Ovary (tissue), 9 donors: Measurements from ENCODE around the gene NFASC. TPM values are rescaled to one million over a fixed set of nuclear protein-coding genes. Genes with fewer than 3 reads are reported as not detected.

ENCODE experiments used
- DNase-seq, 5 donors: peaks; one replicate each; pipeline ENCODE4 v3.0.0-alpha.2; 2019 to 2020
- H3K27ac ChIP-seq, 2 donors: fragments of 200-600 bp; one replicate each; pipeline versions ENCODE4 v1.5.1 to v1.8.0; 2019 to 2022
- H3K27me3 ChIP-seq: fragments of 200-600 bp; one replicate; pipeline ENCODE4 v1.8.0; 2022
- H3K36me3 ChIP-seq: fragments of 200-600 bp; sonication (generic); one replicate; pipeline ENCODE4 v1.5.1; 2019
- H3K4me1 ChIP-seq: one replicate; pipeline ENCODE4 v1.8.1; 2013; ENCODE audit warnings: mild to moderate bottlenecking, moderate library complexity; ENCODE audit not compliant: insufficient read depth
- H3K4me3 ChIP-seq: fragments of 200-600 bp; sonication (generic); one replicate; pipeline ENCODE4 v1.5.1; 2017
- H3K9me3 ChIP-seq, 2 donors: fragments of 200-600 bp in 1 of 2; sonication (generic) in 1 of 2; one replicate each; pipeline versions ENCODE4 v1.5.1 to v1.8.1; 2013 to 2019; ENCODE audit warnings: mild to moderate bottlenecking in 1 of 2, moderate library complexity in 1 of 2
- EP300 ChIP-seq: sonication (generic); formaldehyde crosslinking; IDR thresholded peaks from one replicate; pipeline ENCODE4 v1.6.1; 2017; ENCODE audit warnings: antibody characterized with exemption
- POLR2A ChIP-seq: fragments of 450-650 bp; IDR thresholded peaks from one replicate; pipeline ENCODE4 v1.6.1; 2017; ENCODE audit warnings: antibody characterized with exemption, mild to moderate bottlenecking, moderate library complexity
- WGBS, 3 donors: extraction: QIAGEN DNeasy Blood & Tissue Kit in 1 of 3; methylation state at CpG; one replicate each; pipeline versions ENCODE4 v1.1.5 to v1.1.7; 2013 to 2017; 5-methylcytosine and 5-hydroxymethylcytosine counted together
- intact Hi-C, 4 donors: fragments of 100-400 bp; cut with DNase I; formaldehyde crosslinking; loops; one replicate each; pipeline versions ENCODE4 v1.11.0 to v1.15.1; 2022 to 2023
- polyA plus RNA-seq, 2 donors: library from polyadenylated mRNA; stranded (reverse); fragments of 200-250 nt in 1 of 2; fragments of 350-450 nt in 1 of 2; fragmentation: Illumina TruSeq in 1 of 2; extraction: RNeasy Lipid Tissue Mini Kit (QIAGEN cat#74804) in 1 of 2; gene quantifications; one replicate each; pipeline ENCODE4 v1.2.3, GENCODE V29; 2013 to 2014
- total RNA-seq, 7 donors: library from RNA; depleted of rRNA in 2 of 7; stranded (reverse); fragments of >200 nt in 2 of 7; fragmentation: NEBNext Ultra II Directional in 3 of 7; extraction: Animal tissue kit (Norgen Biotek cat#: 25700) in 3 of 7; gene quantifications; one replicate each; pipeline versions ENCODE4 v1.1.0 to v1.2.4, GENCODE V29; 2016 to 2023
- TF ChIP-seq, protein P1 (sequence below), 3 donors: fragments of 450-650 bp in 2 of 3; fragments of 200-600 bp in 1 of 3; IDR thresholded peaks; one replicate each; pipeline versions ENCODE4 v1.5.1 to v1.8.0; 2016 to 2022; ENCODE audit warnings: antibody characterized with exemption in 3 of 3, mild to moderate bottlenecking in 1 of 3
- donor health status: DM: no; HTN: no; CAD: no; lungs with moderate emphysema.
- donor health status: DM: no; HTN: no; CAD: no.
- donor health status: Bipolar disorder and iron deficiency.
- donor health status: DM: yes; HTN: yes; CAD: no.
- donor health status: DM: no; HTN: no; CAD: no.
- donor health status: DM: yes; HTN: yes; CAD: no.

The NFASC gene
- total and polyA plus RNA-seq, 9 donors, result 9.3 to 73.2 (median 20.9) TPM

GRCh38 chr1:205046870-205047269, 176.2 kb downstream of the NFASC start:
- Histone ChIP-seq H3K27me3 (no peaks in the 10 kb centered on the region), H3K9me3 (no peaks in the 10 kb centered on the region), H3K4me3 (no peak overlapping the region), H3K27ac (no peak overlapping the region), H3K4me1 (no peaks in the 10 kb centered on the region), H3K36me3 (no peaks in the 10 kb centered on the region)
- intact Hi-C loops, result no loop called here
- DNase-seq, result no peak
- 45 to 58% (median 58%) methylated on average over 3 to 4 of the region's 4 CpGs for WGBS, 3 donors
- TF ChIP-seq POLR2A (no peak), EP300 (no peak)
- TF ChIP-seq, protein P1, sequence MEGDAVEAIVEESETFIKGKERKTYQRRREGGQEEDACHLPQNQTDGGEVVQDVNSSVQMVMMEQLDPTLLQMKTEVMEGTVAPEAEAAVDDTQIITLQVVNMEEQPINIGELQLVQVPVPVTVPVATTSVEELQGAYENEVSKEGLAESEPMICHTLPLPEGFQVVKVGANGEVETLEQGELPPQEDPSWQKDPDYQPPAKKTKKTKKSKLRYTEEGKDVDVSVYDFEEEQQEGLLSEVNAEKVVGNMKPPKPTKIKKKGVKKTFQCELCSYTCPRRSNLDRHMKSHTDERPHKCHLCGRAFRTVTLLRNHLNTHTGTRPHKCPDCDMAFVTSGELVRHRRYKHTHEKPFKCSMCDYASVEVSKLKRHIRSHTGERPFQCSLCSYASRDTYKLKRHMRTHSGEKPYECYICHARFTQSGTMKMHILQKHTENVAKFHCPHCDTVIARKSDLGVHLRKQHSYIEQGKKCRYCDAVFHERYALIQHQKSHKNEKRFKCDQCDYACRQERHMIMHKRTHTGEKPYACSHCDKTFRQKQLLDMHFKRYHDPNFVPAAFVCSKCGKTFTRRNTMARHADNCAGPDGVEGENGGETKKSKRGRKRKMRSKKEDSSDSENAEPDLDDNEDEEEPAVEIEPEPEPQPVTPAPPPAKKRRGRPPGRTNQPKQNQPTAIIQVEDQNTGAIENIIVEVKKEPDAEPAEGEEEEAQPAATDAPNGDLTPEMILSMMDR (IDR thresholded peaks at IDR 0.05), result no peak

DNA sequence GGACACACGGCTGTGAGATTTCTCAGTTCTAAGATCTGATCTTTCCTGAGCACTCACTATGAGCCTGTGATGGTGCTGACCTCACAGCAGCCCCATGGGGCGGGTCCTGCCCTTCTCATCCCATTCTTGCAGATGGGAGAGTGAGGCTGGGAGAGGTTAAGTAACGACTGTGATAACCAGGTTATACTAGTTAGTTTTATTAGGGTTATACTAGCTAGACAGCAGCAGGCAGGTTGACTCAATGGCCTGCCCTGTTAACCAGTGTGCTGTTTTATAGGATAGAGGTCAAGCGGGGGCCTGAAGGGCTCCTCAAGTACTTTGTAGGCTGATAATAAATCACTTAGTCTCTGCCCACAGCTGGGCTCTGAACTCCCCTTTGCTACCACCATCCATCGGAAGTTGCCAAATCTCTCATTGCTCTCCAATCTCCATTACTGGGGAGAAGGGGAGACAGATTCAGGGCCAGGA, 177.1 kb downstream of the NFASC start:
- TF ChIP-seq EP300, result no peak
- TF ChIP-seq, protein P1 (IDR thresholded peaks at IDR 0.05), result no peak
- Histone ChIP-seq H3K27me3 (no peaks in the 10 kb centered on the region), H3K36me3 (no peaks in the 10 kb centered on the region), H3K4me1 (no peaks in the 10 kb centered on the region), H3K4me3 (no peak overlapping the region), H3K27ac (no peak overlapping the region), H3K9me3 (no peaks in the 10 kb centered on the region)
- 64 to 71% (median 70%) methylated on average over 5 of the region's 5 CpGs for WGBS, 3 donors
- intact Hi-C loops, result no loop called here
- DNase-seq, result no peak

DNA sequence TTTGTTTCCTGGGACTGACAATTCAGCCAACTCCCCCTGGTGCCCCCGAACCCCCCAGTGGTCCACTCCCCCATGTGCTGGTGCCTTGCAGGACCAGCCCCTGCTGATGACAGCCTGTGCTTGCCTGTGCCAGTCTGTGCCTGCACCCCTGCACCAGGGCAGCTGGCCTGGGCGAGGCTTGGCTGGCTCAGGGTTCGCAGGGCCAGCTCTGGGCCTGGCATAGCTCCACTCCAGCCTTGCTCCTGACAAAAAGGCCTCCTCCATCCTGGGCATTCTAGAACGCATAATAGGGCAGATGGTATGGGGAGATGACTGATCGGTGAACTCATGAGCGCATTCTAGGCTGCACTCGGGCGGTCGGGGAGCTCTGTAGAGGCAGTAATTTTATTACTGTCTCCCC, 177.7 kb downstream of the NFASC start:
- no peaks in the 10 kb centered on the region for H3K36me3 ChIP-seq
- 85 to 86% (median 86%) methylated on average over 9 of the region's 9 CpGs for WGBS, 3 donors
- intact Hi-C loops, result no loop called here
- no peaks in the 10 kb centered on the region for H3K9me3 ChIP-seq
- H3K27me3 ChIP-seq, result no peaks in the 10 kb centered on the region
- no peaks in the 10 kb centered on the region for H3K4me1 ChIP-seq
- no peak overlapping the region for H3K27ac ChIP-seq
- H3K4me3 ChIP-seq, result no peak overlapping the region
- TF ChIP-seq EP300 (no peak), POLR2A (no peak)
- TF ChIP-seq, protein P1 (IDR thresholded peaks at IDR 0.05), result no peak
- DNase-seq, result no peak

GRCh38 chr1:205049479-205049878, 178.8 kb downstream of the NFASC start:
- Histone ChIP-seq H3K9me3 (no peaks in the 10 kb centered on the region), H3K27me3 (no peaks in the 10 kb centered on the region), H3K4me1 (no peaks in the 10 kb centered on the region), H3K4me3 (no peak overlapping the region), H3K36me3 (no peaks in the 10 kb centered on the region), H3K27ac (no peak overlapping the region)
- WGBS, 3 donors, result 62 to 77% (median 74%) methylated on average over 6 of the region's 6 CpGs
- intact Hi-C loops, result no loop called here
- TF ChIP-seq POLR2A, result no peak
- no peak for DNase-seq

DNA sequence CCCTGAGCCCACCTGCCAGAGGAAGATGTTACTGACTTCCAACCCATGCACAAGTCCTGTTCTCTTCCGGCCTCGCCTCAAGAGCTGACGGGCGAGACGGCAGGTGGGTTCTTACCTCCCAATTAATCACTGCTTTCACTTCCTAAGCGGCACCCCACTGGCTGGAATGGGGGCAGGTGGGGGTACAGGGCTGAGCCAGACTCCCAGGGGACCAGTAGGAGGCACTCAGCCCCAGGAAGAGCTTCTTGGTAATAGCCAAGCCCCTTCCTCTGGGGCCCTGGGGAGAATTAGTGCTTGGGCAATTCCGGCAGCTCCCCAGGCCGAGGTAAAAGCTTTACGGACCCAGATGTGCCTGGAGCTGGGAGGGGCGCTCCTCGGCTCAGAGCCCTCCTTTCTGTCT, 182.0 kb downstream of the NFASC start:
- no peak overlapping the region for H3K27ac ChIP-seq
- TF ChIP-seq POLR2A, result no peak
- TF ChIP-seq EP300, result no peak
- TF ChIP-seq, protein P1 (IDR thresholded peaks at IDR 0.05), result no peak
- no peaks in the 10 kb centered on the region for H3K27me3 ChIP-seq
- no peaks in the 10 kb centered on the region for H3K4me1 ChIP-seq
- intact Hi-C loops, result loop anchor here in 1 of 4 donors (10.0 kb wide), 1 partner anchor 248 kb away; no protein-coding TSS in a partner anchor
- no peaks in the 10 kb centered on the region for H3K36me3 ChIP-seq
- H3K9me3 ChIP-seq, result no peaks in the 10 kb centered on the region
- H3K4me3 ChIP-seq, result no peak overlapping the region
- DNase-seq, result no peak
- 85 to 90% (median 85%) methylated on average over 11 of the region's 11 CpGs for WGBS, 3 donors
